ENCODE measurements around the gene KMT2C. TPM values are rescaled to one million over a fixed set of nuclear protein-coding genes. Genes with fewer than 3 reads are reported as not detected.

The KMT2C gene
- total RNA-seq, 1 experiment from 2014 or later: 54.3 TPM

DNA sequence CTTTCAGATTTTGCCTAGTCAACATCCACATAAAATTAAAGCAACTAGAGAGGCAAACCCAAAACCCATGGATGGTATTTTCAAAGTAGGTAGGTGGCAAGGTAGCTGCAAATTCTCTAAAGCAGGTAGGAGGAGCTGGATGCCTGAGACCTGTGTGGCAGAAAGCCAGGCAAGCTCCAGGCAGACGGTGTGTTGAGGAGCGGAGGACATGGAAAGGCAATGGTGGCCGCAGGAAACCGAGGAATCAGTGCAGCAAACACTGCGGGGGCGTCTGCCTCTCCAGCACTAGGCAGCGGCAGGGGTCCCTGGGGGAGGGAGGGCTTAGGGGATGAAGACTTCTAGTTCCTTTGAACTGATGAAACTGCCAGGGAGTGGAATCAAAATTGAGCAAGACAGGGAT lies 309.1 kb downstream of the KMT2C start:
- Histone ChIP-seq H3F3A (ENCODE audit: insufficient read depth, low read depth) (no peaks in the 10 kb centered on the region; the same call in 1 of the 2 replicates), H3K4me2 (no peak overlapping the region), H4K20me1 (ENCODE audit: insufficient read depth) (no peaks in the 10 kb centered on the region), H3K36me3 (ENCODE audit: low read depth) (0 out of 2 replicates have a peak, but pooled peaks cover 4% of the 10 kb centered on the region), H3K79me2 (ENCODE audit: low read depth) (no peaks in the 10 kb centered on the region), H3K27ac (no peak overlapping the region), H2AFZ (no peak overlapping the region), H3K4me1 (replicated peaks; ENCODE audit: insufficient read depth) (no peaks in the 10 kb centered on the region), H3K27me3 (ENCODE audit: insufficient read depth, low read depth) (no peaks in the 10 kb centered on the region), H3K9me3 (ENCODE audit: insufficient read depth, low read depth) (0 out of 2 replicates have a peak, but pooled peaks cover 4% of the 10 kb centered on the region), H3K9me2 (ENCODE audit: insufficient read depth) (no peaks in the 10 kb centered on the region), H3K4me3 (no peak overlapping the region)
- ChIA-PET CTCF (no interaction called here), POLR2A (ENCODE audit: unreplicated experiment) (no interaction called here)
- intact Hi-C loops (cut with micrococcal nuclease; ENCODE audit: unreplicated experiment): no loop called here
- no peak for DNase-seq
- BruUV-seq (replicated peaks): no TSS peak
- TF ChIP-seq EZH2 (IDR thresholded peaks at IDR 0.05; ENCODE audit: low read depth): no peak
- TF ChIP-seq, protein P1, sequence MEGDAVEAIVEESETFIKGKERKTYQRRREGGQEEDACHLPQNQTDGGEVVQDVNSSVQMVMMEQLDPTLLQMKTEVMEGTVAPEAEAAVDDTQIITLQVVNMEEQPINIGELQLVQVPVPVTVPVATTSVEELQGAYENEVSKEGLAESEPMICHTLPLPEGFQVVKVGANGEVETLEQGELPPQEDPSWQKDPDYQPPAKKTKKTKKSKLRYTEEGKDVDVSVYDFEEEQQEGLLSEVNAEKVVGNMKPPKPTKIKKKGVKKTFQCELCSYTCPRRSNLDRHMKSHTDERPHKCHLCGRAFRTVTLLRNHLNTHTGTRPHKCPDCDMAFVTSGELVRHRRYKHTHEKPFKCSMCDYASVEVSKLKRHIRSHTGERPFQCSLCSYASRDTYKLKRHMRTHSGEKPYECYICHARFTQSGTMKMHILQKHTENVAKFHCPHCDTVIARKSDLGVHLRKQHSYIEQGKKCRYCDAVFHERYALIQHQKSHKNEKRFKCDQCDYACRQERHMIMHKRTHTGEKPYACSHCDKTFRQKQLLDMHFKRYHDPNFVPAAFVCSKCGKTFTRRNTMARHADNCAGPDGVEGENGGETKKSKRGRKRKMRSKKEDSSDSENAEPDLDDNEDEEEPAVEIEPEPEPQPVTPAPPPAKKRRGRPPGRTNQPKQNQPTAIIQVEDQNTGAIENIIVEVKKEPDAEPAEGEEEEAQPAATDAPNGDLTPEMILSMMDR (conservative IDR thresholded peaks at IDR 0.05): no peak

DNA sequence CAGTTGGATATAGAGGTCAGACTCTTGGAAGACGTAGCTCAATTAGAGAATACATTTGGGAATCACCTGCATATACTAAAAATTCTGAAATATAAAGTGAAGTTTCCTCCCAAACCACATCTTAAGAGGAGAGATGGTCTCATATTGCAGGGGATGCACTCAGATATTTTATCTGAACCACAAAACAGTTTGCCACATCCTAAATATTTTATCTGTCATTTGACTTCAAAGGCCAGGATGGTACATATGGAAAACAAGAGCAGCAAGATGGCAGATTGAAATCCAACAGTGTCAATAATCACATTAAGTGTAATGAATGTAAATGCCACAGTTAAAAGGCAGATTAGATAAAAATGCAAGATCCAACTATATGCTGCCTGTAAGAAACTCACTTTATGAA lies 313.3 kb downstream of the KMT2C start:
- H3K9me3 ChIP-seq (ENCODE audit: insufficient read depth, low read depth): 0 out of 2 replicates have a peak, but pooled peaks cover 4% of the 10 kb centered on the region
- no peaks in the 10 kb centered on the region for H3K4me1 ChIP-seq (replicated peaks; ENCODE audit: insufficient read depth)
- intact Hi-C loops (cut with micrococcal nuclease; ENCODE audit: unreplicated experiment): no loop called here
- CTCF ChIA-PET: no interaction called here
- H3K79me2 ChIP-seq (ENCODE audit: low read depth): no peaks in the 10 kb centered on the region
- no peak for DNase-seq
- H3K27ac ChIP-seq: no peak overlapping the region
- H3K4me3 ChIP-seq: no peak overlapping the region
- no peaks in the 10 kb centered on the region for H3K9me2 ChIP-seq (ENCODE audit: insufficient read depth)
- no TSS peak for BruUV-seq (replicated peaks)
- H3K27me3 ChIP-seq (ENCODE audit: insufficient read depth, low read depth): no peaks in the 10 kb centered on the region
- no peak overlapping the region for H2AFZ ChIP-seq
- TF ChIP-seq, protein P1 (conservative IDR thresholded peaks at IDR 0.05): no peak
- no peak for TF ChIP-seq EZH2 (IDR thresholded peaks at IDR 0.05; ENCODE audit: low read depth)
- POLR2A ChIA-PET (ENCODE audit: unreplicated experiment): no interaction called here
- H4K20me1 ChIP-seq (ENCODE audit: insufficient read depth): no peaks in the 10 kb centered on the region
- no peaks in the 10 kb centered on the region for H3F3A ChIP-seq (ENCODE audit: insufficient read depth, low read depth)
- no peak overlapping the region for H3K4me2 ChIP-seq
- peaks cover 21% of the 10 kb centered on the region; the same call in 1 of the 2 replicates for H3K36me3 ChIP-seq (ENCODE audit: low read depth)

DNA sequence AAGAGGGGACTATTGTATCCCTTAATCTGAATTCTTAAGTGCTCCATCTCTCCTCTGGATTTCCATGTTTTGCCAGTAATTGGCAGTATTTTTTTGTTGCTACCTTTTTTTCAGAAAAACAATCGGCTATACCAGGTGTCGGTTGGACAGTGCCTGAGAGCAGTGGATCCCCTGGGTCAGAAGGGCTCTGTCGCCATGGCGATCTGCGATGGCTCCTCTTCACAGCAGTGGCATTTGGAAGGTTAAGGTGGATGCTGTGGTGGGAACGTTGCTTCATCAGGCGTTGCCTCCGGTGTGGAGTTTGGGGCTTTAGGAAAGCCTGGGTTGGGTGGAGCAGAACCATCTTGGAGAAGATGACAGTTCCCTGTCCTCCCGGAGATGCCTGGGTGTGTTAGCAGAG lies 314.4 kb downstream of the KMT2C start:
- 0 out of 2 replicates have a peak, but pooled peaks cover 4% of the 10 kb centered on the region for H3K9me3 ChIP-seq (ENCODE audit: insufficient read depth, low read depth)
- POLR2A ChIA-PET (ENCODE audit: unreplicated experiment): no interaction called here
- intact Hi-C loops (cut with micrococcal nuclease; ENCODE audit: unreplicated experiment): no loop called here

More for the DNA sequence above, 314.4 kb downstream of the KMT2C start:
- Histone ChIP-seq H3K4me1 (replicated peaks; ENCODE audit: insufficient read depth) (no peaks in the 10 kb centered on the region), H3K36me3 (ENCODE audit: low read depth) (peaks cover 25% of the 10 kb centered on the region; the same call in 1 of the 2 replicates), H3K27ac (no peak overlapping the region), H2AFZ (no peak overlapping the region), H3K4me2 (no peak overlapping the region), H3F3A (ENCODE audit: insufficient read depth, low read depth) (no peaks in the 10 kb centered on the region), H3K79me2 (ENCODE audit: low read depth) (no peaks in the 10 kb centered on the region), H3K4me3 (no peak overlapping the region), H3K27me3 (ENCODE audit: insufficient read depth, low read depth) (no peaks in the 10 kb centered on the region), H4K20me1 (ENCODE audit: insufficient read depth) (no peaks in the 10 kb centered on the region), H3K9me2 (ENCODE audit: insufficient read depth) (no peaks in the 10 kb centered on the region)
- no TSS peak for BruUV-seq (replicated peaks)
- DNase-seq: no peak
- TF ChIP-seq, protein P1 (conservative IDR thresholded peaks at IDR 0.05): no peak
- no peak for TF ChIP-seq EZH2 (IDR thresholded peaks at IDR 0.05; ENCODE audit: low read depth)
- CTCF ChIA-PET: no interaction called here
